Purkinje cell (primary cell): Measurements from ENCODE around the gene NTN3. TPM values are rescaled to one million over a fixed set of nuclear protein-coding genes. Genes with fewer than 3 reads are reported as not detected.

ENCODE experiments used
- polyA plus RNA-seq: library from polyadenylated mRNA; unstranded; fragments of >200 nt; fragmentation: Nextera tagmentation; gene quantifications from 2 replicates; pipeline ENCODE4 v1.2.1, GENCODE V29; 2014

The NTN3 gene
- not detected in 2 replicates for polyA plus RNA-seq

DNA sequence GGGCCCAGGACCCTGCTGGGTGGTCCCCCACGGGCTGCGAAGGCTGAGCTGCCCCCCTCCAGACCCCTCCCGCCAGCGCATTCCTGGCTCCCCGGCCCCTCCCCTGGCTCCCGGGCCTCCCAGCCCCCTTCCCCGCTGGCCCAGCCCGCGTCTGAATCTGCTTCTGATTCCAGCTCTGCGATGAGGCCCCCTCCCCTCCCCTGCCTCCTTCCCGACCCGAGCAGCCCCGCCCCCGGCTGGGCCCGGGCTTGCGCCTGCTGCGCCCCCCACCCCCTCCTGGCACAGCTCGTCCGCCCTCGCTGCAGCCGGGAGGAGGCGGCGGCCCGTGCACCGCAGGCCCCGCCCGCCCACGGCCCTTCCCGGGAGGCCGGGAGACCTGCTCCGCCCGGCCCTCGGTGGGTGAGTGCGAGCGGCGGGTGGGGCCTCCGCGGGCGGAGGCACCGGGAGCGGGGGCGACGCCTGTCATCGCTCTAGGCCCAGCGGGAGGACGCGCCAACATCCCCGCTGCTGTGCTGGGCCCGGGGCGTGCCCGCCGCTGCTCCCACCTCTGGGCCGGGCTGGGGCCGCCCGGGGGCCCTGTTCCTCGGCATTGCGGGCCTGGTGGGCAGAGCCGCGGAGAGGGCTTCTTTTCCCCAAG lies at the start of gene NTN3:
Gene NTN3, plus strand, starts transcription at position 282 of the 637 bp plus-strand sequence. CDS start 405 bp downstream, outside the sequence.

DNA sequence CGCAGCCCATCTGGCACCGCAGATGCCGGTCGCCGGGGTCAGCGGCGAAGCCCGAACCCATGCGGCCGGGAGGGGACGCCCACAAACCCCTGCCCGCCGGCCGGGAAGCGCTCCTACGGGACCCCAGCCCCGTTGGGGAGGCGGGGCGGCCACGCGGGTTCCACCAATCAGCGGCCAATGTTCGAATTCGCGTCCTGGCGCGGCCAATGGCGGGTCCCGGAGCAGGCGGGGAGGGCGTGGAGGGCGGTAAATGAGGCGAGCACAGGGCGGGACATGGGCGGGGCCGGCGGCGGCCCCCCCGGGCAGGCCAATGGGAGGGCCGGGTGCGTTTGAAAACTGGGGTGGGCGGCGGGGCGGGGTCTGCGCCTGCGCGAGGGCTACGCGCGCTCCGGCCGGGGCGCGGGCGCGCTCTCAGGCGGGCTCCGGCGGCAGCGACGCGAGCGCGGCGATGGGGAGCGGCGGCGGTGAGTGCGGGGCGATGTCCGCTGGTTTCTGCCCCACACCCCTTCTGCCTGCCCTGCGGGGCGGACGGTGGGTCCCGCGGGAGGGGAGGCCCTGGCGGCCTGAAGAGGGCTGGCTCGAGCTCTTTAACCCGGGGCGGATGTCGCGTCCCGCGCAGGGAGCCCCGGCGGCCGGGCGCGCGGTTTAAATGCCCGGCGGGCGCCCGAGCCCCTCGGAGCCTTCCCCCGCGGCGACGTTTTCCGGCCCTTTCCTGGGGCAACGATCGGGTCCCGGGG lies 41.9 kb upstream of the NTN3 start, which contains the start of gene CCNF:
Gene CCNF, plus strand, starts transcription at position 414 of the 737 bp plus-strand sequence. Its CDS starts 35 bp downstream, at position 449.

DNA sequence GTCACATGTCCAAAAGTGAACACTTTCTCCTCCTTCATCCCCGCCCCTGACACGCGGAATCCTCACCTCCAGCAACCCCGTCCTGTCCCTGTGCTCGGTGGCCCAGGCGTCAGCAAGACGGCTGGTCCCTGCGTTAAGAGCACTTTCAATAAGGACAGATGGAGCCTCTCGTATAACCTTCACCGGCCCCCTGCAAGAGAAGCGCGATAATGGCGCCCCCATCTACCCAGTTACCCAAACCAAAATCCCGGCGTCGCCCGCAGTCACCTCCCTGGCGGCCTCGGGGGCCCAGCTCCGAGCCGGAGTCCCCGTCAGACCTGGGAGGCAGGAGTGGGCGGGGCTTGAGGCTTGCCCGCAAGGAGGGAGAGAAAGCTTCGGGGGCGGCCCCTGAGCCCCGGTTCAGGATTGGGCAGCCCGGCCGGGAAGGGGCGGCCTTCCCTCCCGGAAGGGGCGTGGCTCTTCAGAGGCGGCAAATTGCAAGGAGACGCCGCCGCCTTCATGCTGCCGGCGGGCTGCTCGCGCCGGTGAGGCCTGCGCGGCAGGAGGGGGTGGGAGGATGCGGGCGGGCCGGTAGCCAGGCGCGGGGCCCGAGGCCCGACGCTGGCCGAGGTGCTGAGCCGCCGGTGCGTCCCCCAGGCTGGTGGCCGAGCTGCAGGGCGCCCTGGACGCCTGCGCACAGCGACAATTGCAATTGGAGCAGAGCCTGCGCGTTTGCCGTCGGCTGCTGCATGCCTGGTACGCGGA lies 11.3 kb upstream of the NTN3 start, which contains the start of gene TEDC2:
Gene TEDC2, plus strand, starts transcription at position 463 of the 744 bp plus-strand sequence. Its CDS starts 36 bp downstream, at position 499.

DNA sequence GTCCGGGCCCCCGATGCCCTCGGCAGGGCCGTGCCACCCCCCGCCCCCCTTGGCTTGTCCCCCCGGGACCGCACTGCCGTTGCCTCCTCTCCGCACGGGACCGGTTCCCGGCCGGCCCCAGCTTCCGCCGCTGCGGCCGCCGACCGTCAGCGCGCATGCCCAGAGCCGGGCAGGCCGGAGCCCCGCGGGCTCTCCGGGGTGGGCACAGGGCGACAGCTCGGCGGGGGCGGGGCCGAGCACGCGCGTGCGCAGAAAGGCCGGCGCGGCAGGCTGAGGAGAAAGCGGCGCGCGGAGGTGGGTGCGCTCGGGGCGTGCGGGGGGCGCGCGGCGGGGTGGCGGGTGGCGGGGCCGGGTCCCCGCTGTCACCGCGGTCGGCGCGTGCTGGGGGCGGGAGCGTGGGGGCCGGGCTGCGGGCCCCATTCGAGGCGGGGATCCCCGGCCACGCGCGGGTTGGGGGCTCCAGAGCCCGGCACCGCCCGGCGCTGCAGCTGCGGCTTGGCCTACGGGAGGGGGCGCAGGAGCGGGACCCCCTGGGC lies 3.8 kb downstream of the NTN3 start, which contains the start of gene TBC1D24:
Gene TBC1D24, plus strand, starts transcription at position 251 of the 536 bp plus-strand sequence. CDS start 21,022 bp downstream, outside the sequence.

DNA sequence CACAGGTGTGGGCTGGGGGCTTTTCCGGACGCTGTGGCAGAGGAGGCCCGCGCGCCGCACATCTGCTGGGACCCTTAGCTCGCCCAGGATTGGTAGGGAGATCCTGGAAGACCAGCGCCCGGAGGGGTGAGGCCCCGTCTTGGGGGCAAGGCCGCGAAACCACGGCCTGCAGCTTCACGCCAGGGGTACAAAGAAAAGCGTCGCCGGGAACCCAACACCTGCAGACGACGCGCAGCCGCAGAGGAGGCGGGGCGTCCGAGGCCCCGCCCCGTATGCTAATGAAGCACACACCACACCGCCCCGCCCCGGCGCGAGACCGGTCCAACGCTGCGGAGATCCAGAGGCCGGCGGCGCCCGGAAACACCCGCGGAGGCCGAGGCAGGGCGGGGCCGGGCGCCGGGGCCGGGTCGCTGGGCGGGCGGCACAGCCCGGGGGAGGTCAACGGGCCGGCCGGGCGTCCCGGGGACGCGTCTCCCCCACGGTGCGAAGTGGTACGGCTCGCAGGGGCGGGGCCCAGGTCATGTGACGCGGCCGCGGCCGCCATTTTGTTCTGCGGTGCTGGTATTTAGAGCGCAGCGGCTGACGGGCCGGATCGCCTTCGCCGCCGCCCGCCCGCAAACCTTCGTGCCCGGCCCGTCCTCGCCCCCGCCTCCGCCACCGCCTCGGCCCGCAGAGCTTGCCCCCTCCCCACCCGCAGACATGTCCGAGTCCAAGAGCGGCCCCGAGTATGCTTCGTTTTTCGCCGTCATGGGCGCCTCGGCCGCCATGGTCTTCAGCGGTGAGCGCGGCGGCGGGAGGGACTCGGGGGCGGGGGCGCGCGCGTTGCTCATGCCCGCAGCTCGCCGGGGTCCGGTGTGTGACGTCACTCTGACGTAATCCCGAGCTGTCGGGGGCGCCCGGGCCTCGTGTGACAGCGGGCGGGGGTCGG lies 42.6 kb downstream of the NTN3 start, which contains the start of gene ATP6V0C:
Gene ATP6V0C, plus strand, starts transcription at position 548 of the 928 bp plus-strand sequence. Its CDS starts 152 bp downstream, at position 700.

DNA sequence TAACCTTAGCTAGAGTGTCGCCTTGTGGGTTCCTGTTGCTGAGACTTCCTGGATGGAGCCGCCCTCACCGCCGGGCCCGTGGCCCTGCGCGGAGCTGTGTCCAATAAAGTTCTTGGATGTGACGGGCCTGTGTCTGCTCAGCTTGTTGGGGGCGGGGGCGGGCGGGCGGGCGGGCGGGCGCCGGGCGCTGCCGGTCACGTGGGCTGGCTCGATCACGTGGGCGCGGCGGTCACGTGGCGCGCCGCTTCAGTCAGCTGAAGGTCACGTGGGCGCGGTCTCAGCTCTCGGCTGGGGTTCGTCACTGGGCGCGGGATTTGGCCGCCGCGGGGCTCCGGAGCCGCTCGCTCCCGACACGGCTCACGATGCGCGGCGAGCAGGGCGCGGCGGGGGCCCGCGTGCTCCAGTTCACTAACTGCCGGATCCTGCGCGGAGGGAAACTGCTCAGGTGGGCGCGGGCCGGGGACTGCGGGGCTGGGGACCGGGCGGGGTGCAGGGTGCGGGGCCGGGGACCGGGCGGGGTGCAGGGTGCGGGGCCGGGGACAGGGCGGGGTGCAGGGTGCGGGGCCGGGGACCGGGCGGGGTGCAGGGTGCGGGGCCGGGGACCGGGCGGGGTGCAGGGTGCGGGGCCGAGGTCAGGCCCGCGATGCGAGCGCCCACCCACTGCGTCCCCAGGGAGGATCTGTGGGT lies 49.1 kb downstream of the NTN3 start, which contains the start of gene AMDHD2:
Gene AMDHD2, plus strand, starts transcription at position 275 of the 687 bp plus-strand sequence. Its CDS starts 88 bp downstream, at position 363.

Other genes starting within 250 kb of the NTN3 start
- gene E4F1, start 247.7 kb upstream of the NTN3 start, polyA plus RNA-seq = 0.77 and 3.6 TPM in 2 replicates
- gene DNASE1L2, start 234.9 kb upstream of the NTN3 start, polyA plus RNA-seq = not detected in 2 replicates
- gene ECI1, start 219.7 kb upstream of the NTN3 start, polyA plus RNA-seq = 2.8 and 7.7 TPM in 2 replicates
- 41.4 and 45.7 TPM in 2 replicates for gene RNPS1, start 203.2 kb upstream of the NTN3 start, polyA plus RNA-seq
- gene ABCA3, start 130.6 kb upstream of the NTN3 start, polyA plus RNA-seq = 6.3 and 9.1 TPM in 2 replicates
- gene CCNF, start 41.9 kb upstream of the NTN3 start, polyA plus RNA-seq = 1.3 and 1.5 TPM in 2 replicates
- gene TEDC2, start 11.2 kb upstream of the NTN3 start, polyA plus RNA-seq = 0.21 and 0.22 TPM in 2 replicates
- gene TBC1D24, start 3.8 kb downstream of the NTN3 start, polyA plus RNA-seq = 6.8 and 10.3 TPM in 2 replicates
- gene ATP6V0C, start 42.7 kb downstream of the NTN3 start, polyA plus RNA-seq = 112 and 120 TPM in 2 replicates
- gene AMDHD2, start 49.1 kb downstream of the NTN3 start, polyA plus RNA-seq = 0.77 and 2.2 TPM in 2 replicates
- gene CEMP1, start 60.1 kb downstream of the NTN3 start, polyA plus RNA-seq = 1.0 TPM in 1 of 2 replicates, not detected in the other
- 12.5 and 15.5 TPM in 2 replicates for gene PDPK1, start 66.7 kb downstream of the NTN3 start, polyA plus RNA-seq
- gene KCTD5, start 211.2 kb downstream of the NTN3 start, polyA plus RNA-seq = 2.2 and 3.6 TPM in 2 replicates
- 0.10 TPM in 1 of 2 replicates, not detected in the other for gene PRSS27, start 248.9 kb downstream of the NTN3 start, polyA plus RNA-seq